Mesenchymal stem cell (in vitro differentiated cells and primary cell): ENCODE data around the gene ZNF598.
A peak's percentile ranks its signal among the peaks of the same experiment; 100 is the strongest.

Experiments used
- DNase-seq: peaks from one replicate; pipeline ENCODE4 v3.0.0-alpha.2; 2013
- H2AFZ ChIP-seq: one replicate; pipeline ENCODE4 v1.6.1; 2013; ENCODE audit warnings: low read depth, mild to moderate bottlenecking, control low read depth, inconsistent platforms, low read length, moderate library complexity
- H2AK5ac ChIP-seq: 2 replicates; pipeline ENCODE4 v1.6.1; 2013; ENCODE audit warnings: low read length, moderate library complexity, mild to moderate bottlenecking, inconsistent platforms; ENCODE audit not compliant: severe bottlenecking
- H2BK120ac ChIP-seq: one replicate; pipeline ENCODE4 v1.6.1; 2013; ENCODE audit warnings: low read depth, mild to moderate bottlenecking, inconsistent platforms, low read length, moderate library complexity
- H2BK12ac ChIP-seq, 2 experiments: one replicate each; pipeline ENCODE4 v1.6.1; 2013; ENCODE audit warnings: inconsistent platforms in 2 of 2, low read length in 2 of 2, mild to moderate bottlenecking in 2 of 2, moderate library complexity in 2 of 2, control low read depth in 1 of 2
- H2BK15ac ChIP-seq: one replicate; pipeline ENCODE4 v1.6.1; 2013; ENCODE audit warnings: mild to moderate bottlenecking, low read depth, inconsistent platforms; ENCODE audit not compliant: poor library complexity, severe bottlenecking
- H2BK5ac ChIP-seq: 2 replicates; pipeline ENCODE4 v1.6.1; 2013; ENCODE audit warnings: low read depth, mild to moderate bottlenecking, low read length, control low read depth, inconsistent platforms; ENCODE audit not compliant: poor library complexity, severe bottlenecking
- H3K14ac ChIP-seq, 2 experiments: one replicate each; pipeline ENCODE4 v1.6.1; 2013; ENCODE audit warnings: inconsistent platforms in 2 of 2, low read length in 2 of 2, control low read depth in 1 of 2, mild to moderate bottlenecking in 1 of 2, moderate library complexity in 1 of 2
- H3K18ac ChIP-seq, 2 experiments: one replicate each; pipeline ENCODE4 v1.6.1; 2013; ENCODE audit warnings: inconsistent platforms in 2 of 2, low read length in 2 of 2, control low read depth in 1 of 2, low read depth in 1 of 2, mild to moderate bottlenecking in 1 of 2
- H3K23ac ChIP-seq, 2 experiments: one replicate each; pipeline ENCODE4 v1.6.1; 2013; ENCODE audit warnings: inconsistent platforms in 2 of 2, low read length in 2 of 2, mild to moderate bottlenecking in 2 of 2, moderate library complexity in 2 of 2, control low read depth in 1 of 2
- H3K27ac ChIP-seq: 2 replicates; pipeline ENCODE4 v1.5.1; 2013; ENCODE audit warnings: mild to moderate bottlenecking, moderate library complexity, low read length, control low read depth, inconsistent platforms; ENCODE audit not compliant: poor library complexity, severe bottlenecking
- H3K27me3 ChIP-seq, 2 experiments: 2 replicates each; pipeline versions ENCODE4 v1.6.1 to v1.7.0; 2013; ENCODE audit warnings: low read length in 2 of 2, mild to moderate bottlenecking in 2 of 2, moderate library complexity in 2 of 2, control low read depth in 1 of 2, inconsistent platforms in 1 of 2; ENCODE audit not compliant: control insufficient read depth in 1 of 2, insufficient read depth in 1 of 2
- H3K36me3 ChIP-seq, 2 experiments: 2 replicates each; pipeline versions ENCODE4 v1.6.1 to v1.7.0; 2013; ENCODE audit warnings: low read length in 2 of 2, control low read depth in 1 of 2, inconsistent platforms in 1 of 2, low read depth in 1 of 2, mild to moderate bottlenecking in 1 of 2; ENCODE audit not compliant: insufficient read depth in 2 of 2, control insufficient read depth in 1 of 2
- H3K4ac ChIP-seq, 2 experiments: one replicate each; pipeline ENCODE4 v1.6.1; 2013; ENCODE audit warnings: inconsistent platforms in 2 of 2, low read length in 2 of 2, mild to moderate bottlenecking in 2 of 2, moderate library complexity in 2 of 2, control low read depth in 1 of 2, low read depth in 1 of 2
- H3K4me1 ChIP-seq: 2 replicates; pipeline ENCODE4 v1.6.1; 2013; ENCODE audit warnings: low read depth, low read length, control low read depth; ENCODE audit not compliant: control insufficient read depth, insufficient read depth
- H3K4me2 ChIP-seq: 2 replicates; pipeline ENCODE4 v1.6.1; 2013; ENCODE audit warnings: low read length, mild to moderate bottlenecking, inconsistent platforms; ENCODE audit not compliant: poor library complexity, severe bottlenecking
- H3K4me3 ChIP-seq, 2 experiments: 2 replicates each; pipeline versions ENCODE4 v1.5.1 to v1.7.0; 2013; ENCODE audit warnings: low read length in 2 of 2, mild to moderate bottlenecking in 2 of 2, control low read depth in 1 of 2, low read depth in 1 of 2; ENCODE audit not compliant: insufficient read depth in 1 of 2
- H3K79me1 ChIP-seq: replicated peaks from 2 replicates; pipeline ENCODE4 v1.6.1; 2013; ENCODE audit warnings: mild to moderate bottlenecking, control low read depth, low read length, inconsistent platforms; ENCODE audit not compliant: poor library complexity, severe bottlenecking
- H3K9ac ChIP-seq: 2 replicates; pipeline ENCODE4 v1.7.0; 2013; ENCODE audit warnings: mild to moderate bottlenecking, low read length, moderate library complexity
- H3K9me3 ChIP-seq: 2 replicates; pipeline ENCODE4 v1.7.0; 2013; ENCODE audit warnings: mild to moderate bottlenecking, low read length; ENCODE audit not compliant: control insufficient read depth
- H4K8ac ChIP-seq: one replicate; pipeline ENCODE4 v1.6.1; 2013; ENCODE audit warnings: inconsistent platforms, mild to moderate bottlenecking, low read length, moderate library complexity
- H4K91ac ChIP-seq: one replicate; pipeline ENCODE4 v1.6.1; 2013; ENCODE audit warnings: mild to moderate bottlenecking, low read length, inconsistent platforms
- WGBS: methylation state at CpG from one replicate; pipeline ENCODE4 v1.1.7; 2013; ENCODE audit warnings: mixed read lengths; 5-methylcytosine and 5-hydroxymethylcytosine counted together

ZNF598 gene

DNA sequence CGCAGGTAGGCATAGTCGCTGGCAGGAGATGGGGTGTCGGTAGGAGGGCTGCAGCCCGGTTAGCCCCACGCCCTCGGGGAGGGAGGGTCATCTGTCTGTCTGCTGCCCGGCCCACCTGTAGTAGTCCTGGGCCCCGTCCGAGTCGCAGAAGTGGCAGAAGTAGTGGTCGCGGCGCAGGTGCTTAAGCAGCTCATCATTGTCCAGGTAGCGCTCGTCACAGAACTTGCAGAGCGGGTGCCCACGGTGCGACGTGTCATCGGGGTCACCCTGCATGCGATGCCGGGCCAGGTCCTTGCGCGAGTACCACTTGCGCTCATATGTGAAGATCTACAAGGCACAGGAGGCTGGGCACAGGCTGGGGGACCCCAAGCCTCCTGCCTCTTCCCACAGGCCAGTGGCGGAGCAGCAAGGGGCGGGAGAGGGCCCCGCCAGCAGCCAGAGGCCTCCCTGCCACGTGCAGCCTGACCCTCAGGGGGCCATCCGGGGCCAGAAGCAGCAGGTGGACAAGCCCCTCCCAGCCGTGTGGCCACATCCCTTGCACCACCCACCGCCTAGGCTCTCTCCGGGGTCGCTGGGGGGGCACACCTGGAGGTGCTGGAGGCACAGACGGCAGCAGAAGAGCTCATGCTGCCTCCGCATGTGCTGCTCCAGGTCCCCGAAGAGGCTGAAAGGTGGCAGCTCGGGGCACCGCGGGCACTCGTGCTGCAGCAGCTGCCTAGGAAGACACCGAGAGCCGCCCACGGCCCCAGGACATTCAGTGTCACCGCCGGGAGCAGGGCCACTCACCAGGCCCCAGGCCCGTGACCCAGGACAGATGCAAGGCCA lies 7.0 kb downstream of the ZNF598 start:
- Histone ChIP-seq H3K27me3 (no peaks in the 10 kb centered on the region), H3K4me3 (no peak overlapping the region), H3K4me1 (peaks cover 41% of the 10 kb centered on the region), H4K8ac (no peak overlapping the region), H3K18ac (no peak overlapping the region), H2BK15ac (no peak overlapping the region), H3K36me3 (peaks cover 51 to 95% of the 10 kb centered on the region in 2 experiments), H2BK120ac (no peak overlapping the region), H3K9me3 (no peaks in the 10 kb centered on the region), H3K79me1 (peaks cover 33% of the 10 kb centered on the region), H4K91ac (no peak overlapping the region), H2BK12ac (no peak overlapping the region), H3K14ac (no peak overlapping the region), H2BK5ac (no peak overlapping the region), H3K4me2 (no peak overlapping the region), H3K9ac (no peak overlapping the region), H2AK5ac (no peak overlapping the region), H3K27ac (no peak overlapping the region), H2AFZ (no peak overlapping the region), H3K23ac (no peak overlapping the region), H3K4ac (no peak overlapping the region)
- 96% methylated on average over 47 of the region's 47 CpGs for WGBS
- DNase-seq, result no peak

DNA sequence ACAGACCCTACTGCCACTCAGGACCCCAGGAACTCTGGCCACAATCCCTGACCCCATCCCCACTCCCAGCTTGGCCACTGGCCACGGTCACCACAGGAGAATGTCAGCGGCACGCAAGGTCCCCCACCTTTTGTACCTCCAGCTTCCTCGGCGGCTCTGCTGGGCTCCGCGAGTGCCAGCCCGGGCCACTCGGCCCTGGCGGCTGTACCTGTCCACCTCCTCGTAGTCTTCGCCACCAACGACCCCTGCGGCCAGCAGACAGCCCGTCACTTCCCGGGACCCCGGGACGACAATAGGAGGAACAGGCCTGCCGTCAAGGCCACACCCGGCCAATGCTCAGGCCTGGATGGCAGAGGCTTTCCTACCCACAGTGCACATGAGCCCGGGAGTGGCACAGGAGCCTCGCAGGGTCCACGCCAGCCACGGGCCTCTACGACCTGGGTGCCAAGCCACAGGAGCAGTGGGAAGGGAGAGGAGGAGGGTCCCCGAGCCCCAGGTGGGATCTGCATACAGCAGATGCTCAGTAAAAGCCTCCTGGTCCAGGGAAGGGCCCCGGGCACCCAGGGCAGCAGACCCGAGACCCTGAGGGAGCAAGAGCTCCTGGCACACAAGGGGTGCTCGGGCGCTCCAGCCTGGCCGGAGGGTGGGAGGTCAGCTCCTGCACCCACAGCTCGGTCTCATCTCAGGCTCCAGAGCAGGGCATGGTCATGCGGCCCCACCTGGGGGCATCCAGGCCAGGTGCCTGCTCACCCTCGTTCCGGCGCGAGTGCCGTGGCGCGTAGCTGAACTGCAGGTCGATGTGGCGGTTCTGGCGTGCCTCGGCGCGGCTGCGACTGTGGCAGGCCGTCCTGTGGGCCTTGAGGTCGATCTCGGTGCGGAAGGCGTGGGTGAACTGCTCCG lies 7.9 kb downstream of the ZNF598 start:
- no peak overlapping the region for H3K9ac ChIP-seq
- no peak overlapping the region for H3K4me2 ChIP-seq
- DNase-seq, result no peak
- H3K79me1 ChIP-seq, result peaks cover 33% of the 10 kb centered on the region
- no peak overlapping the region for H2BK120ac ChIP-seq
- no peak overlapping the region for H3K4ac ChIP-seq
- no peak overlapping the region for H2BK15ac ChIP-seq
- no peak overlapping the region for H2AFZ ChIP-seq
- no peak overlapping the region for H2BK5ac ChIP-seq
- peak overlapping the region; percentile 43 for H4K91ac ChIP-seq
- H3K4me3 ChIP-seq, result no peak overlapping the region
- no peaks in the 10 kb centered on the region for H3K27me3 ChIP-seq
- H3K18ac ChIP-seq, result no peak overlapping the region
- peaks cover 60 to 91% of the 10 kb centered on the region in 2 experiments for H3K36me3 ChIP-seq
- 97% methylated on average over 53 of the region's 53 CpGs for WGBS
- no peak overlapping the region for H2AK5ac ChIP-seq
- peaks cover 33% of the 10 kb centered on the region for H3K4me1 ChIP-seq
- H3K23ac ChIP-seq, result no peak overlapping the region
- H2BK12ac ChIP-seq, result no peak overlapping the region
- no peaks in the 10 kb centered on the region for H3K9me3 ChIP-seq
- H4K8ac ChIP-seq, result no peak overlapping the region
- H3K27ac ChIP-seq, result no peak overlapping the region
- no peak overlapping the region for H3K14ac ChIP-seq

DNA sequence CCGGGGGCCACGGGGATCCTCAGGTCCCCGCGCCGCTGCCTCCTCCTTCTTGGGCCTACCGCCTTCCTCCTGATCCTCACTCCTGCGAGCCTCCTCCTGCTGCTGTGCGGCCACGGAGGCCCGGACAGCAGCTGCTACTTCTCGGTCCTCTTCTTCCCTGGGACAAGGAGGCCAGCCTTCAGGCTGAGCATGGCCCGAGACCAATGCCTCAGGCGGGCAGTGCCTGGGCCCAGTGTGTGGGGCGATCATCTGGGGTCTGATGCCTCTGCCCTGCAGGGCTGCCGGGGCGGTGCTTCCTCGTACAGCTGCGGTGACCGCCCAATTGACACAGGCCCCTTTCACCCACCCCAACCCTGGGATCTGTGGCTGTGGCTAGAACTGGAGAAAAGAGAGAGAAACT lies 8.6 kb downstream of the ZNF598 start:
- Histone ChIP-seq H4K8ac (no peak overlapping the region), H3K9ac (no peak overlapping the region), H3K79me1 (peaks cover 33% of the 10 kb centered on the region), H3K4ac (no peak overlapping the region), H3K4me1 (peaks cover 29% of the 10 kb centered on the region), H2BK120ac (no peak overlapping the region), H2BK15ac (no peak overlapping the region), H2BK5ac (no peak overlapping the region), H3K18ac (no peak overlapping the region), H4K91ac (no peak overlapping the region), H3K14ac (no peak overlapping the region), H3K23ac (no peak overlapping the region), H3K27me3 (no peaks in the 10 kb centered on the region), H2AFZ (no peak overlapping the region), H3K4me2 (no peak overlapping the region), H3K27ac (no peak overlapping the region), H2AK5ac (no peak overlapping the region), H3K36me3 (peaks cover 67 to 93% of the 10 kb centered on the region in 2 experiments), H2BK12ac (no peak overlapping the region), H3K9me3 (no peaks in the 10 kb centered on the region), H3K4me3 (no peak overlapping the region)
- DNase-seq, result no peak
- 100% methylated on average over 12 of the region's 19 CpGs for WGBS

DNA sequence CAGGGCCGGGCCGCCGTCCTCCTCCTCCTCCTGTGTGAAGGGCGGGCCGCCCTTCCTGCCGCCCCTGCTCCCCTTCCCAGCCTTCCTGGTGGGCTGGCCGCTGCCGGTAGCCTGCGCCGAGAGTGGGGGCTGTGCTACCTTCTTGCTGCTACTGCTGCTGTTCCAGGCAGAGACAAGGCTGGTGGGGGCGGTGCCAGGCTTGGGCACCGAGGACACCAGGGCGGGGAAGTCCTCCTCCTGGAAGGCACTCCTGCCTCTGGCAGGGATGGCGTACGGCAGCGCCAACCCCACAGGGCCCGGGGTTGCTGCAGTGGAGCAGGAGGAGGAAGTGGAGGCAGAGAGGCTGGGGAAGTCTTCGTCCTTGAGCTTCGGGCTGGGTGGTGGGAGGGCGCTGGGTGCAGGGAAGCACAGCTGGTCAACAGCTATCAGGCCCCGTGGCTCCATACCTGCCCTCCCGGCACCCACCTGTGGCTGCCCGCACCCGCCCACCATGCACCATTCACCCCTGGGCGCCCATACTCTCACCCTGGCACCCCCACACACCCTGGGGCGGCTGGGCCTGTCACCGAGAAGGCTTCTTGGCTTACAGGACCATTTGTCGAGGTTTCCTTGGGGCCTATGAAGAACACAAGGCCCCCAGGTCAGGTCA lies 9.6 kb downstream of the ZNF598 start:
- no peak overlapping the region for H4K91ac ChIP-seq
- H3K18ac ChIP-seq, result no peak overlapping the region
- H3K14ac ChIP-seq, result no peak overlapping the region
- no peak overlapping the region for H3K4ac ChIP-seq
- peak overlapping the region; percentile 32 for H2BK15ac ChIP-seq
- H3K27me3 ChIP-seq, result no peaks in the 10 kb centered on the region
- H3K4me3 ChIP-seq, result no peak overlapping the region
- H3K36me3 ChIP-seq, result peaks cover 75 to 82% of the 10 kb centered on the region in 2 experiments
- 96% methylated on average over 22 of the region's 28 CpGs for WGBS
- no peak overlapping the region for H3K27ac ChIP-seq
- H2AK5ac ChIP-seq, result no peak overlapping the region
- no peak for DNase-seq
- H4K8ac ChIP-seq, result no peak overlapping the region
- no peak overlapping the region for H3K4me2 ChIP-seq
- no peak overlapping the region for H2AFZ ChIP-seq
- H2BK5ac ChIP-seq, result no peak overlapping the region
- H3K23ac ChIP-seq, result no peak overlapping the region
- H3K4me1 ChIP-seq, result peaks cover 19% of the 10 kb centered on the region
- no peak overlapping the region for H2BK120ac ChIP-seq
- no peaks in the 10 kb centered on the region for H3K9me3 ChIP-seq
- no peak overlapping the region for H3K9ac ChIP-seq
- peaks cover 33% of the 10 kb centered on the region for H3K79me1 ChIP-seq
- H2BK12ac ChIP-seq, result no peak overlapping the region
